Choroid plexus epithelial cell (primary cell): ENCODE data around the gene PLBD2.

Experiments
- DNase-seq: peaks from one replicate; pipeline ENCODE4 v3.0.0-alpha.2; 2010; ENCODE audit warnings: low read depth
- H3K4me3 ChIP-seq: 2 replicates; pipeline ENCODE4 v1.5.1; 2011; ENCODE audit warnings: low read depth, mild to moderate bottlenecking, control low read depth, low read length, moderate library complexity
- CTCF ChIP-seq: conservative IDR thresholded peaks from 2 replicates; pipeline ENCODE4 v1.5.1; 2011; ENCODE audit warnings: low read depth, mild to moderate bottlenecking, control low read depth, inconsistent platforms, low read length, moderate library complexity

The PLBD2 gene

GRCh38 chr12:113403435-113404415 lies 45.3 kb downstream of the PLBD2 start, which contains the start of gene SDS:
SDS (minus strand) TSS chr12:113403887; CDS start chr12:113399708, 4,179 bp downstream.
- TF ChIP-seq CTCF, result no peak
- DNase-seq, result peak; percentile 74
- no peak within 1 kb of the TSS for H3K4me3 ChIP-seq

- no peak for DNase-seq
- no peak overlapping the region for H3K4me3 ChIP-seq
- no peak for TF ChIP-seq CTCF
Observed at GRCh38 chr12:113405694-113406093, 47.3 kb downstream of the PLBD2 start.

- H3K4me3 ChIP-seq, result no peak overlapping the region
- TF ChIP-seq CTCF, result no peak
- DNase-seq, result peak; percentile 63
Observed at GRCh38 chr12:113407931-113408600, 49.7 kb downstream of the PLBD2 start.

- DNase-seq, result no peak
- no peak overlapping the region for H3K4me3 ChIP-seq
- no peak for TF ChIP-seq CTCF
Observed at GRCh38 chr12:113408756-113409298, 50.4 kb downstream of the PLBD2 start.

- H3K4me3 ChIP-seq, result no peak overlapping the region
- TF ChIP-seq CTCF, result no peak
- DNase-seq, result no peak
Observed at GRCh38 chr12:113409462-113410124, 51.2 kb downstream of the PLBD2 start.

GRCh38 chr12:113413488-113413939 lies 55.1 kb downstream of the PLBD2 start:
- TF ChIP-seq CTCF, result no peak
- H3K4me3 ChIP-seq, result no peak overlapping the region
- DNase-seq, result peak; percentile 26
